K562 (cell line): ENCODE data around the gene CELSR2. TPM values are rescaled to one million over a fixed set of nuclear protein-coding genes. Genes with fewer than 3 reads are reported as not detected.

ENCODE experiments used
- ADNP ChIP-seq: fragments of 200-800 bp; sonication (Bioruptor generic); IDR thresholded peaks from 2 replicates; pipeline ENCODE4 v1.6.1; 2016; ENCODE audit warnings: missing genetic modification characterization, missing compliant biosample characterization
- BACH1 ChIP-seq: fragments of 200-800 bp; sonication (Bioruptor generic); IDR thresholded peaks from 2 replicates; pipeline ENCODE4 v1.6.1; 2016; ENCODE audit warnings: missing genetic modification characterization, missing compliant biosample characterization
- BDP1 ChIP-seq: IDR thresholded peaks from 3 replicates; pipeline ENCODE4 v1.6.1; 2011; ENCODE audit not compliant: insufficient read length, insufficient read depth
- BRCA1 ChIP-seq, 2 experiments: fragments of 450-650 bp in 1 of 2; sonication (generic) in 1 of 2; formaldehyde crosslinking in 1 of 2; IDR thresholded peaks; 2 replicates each; pipeline versions ENCODE4 v1.5.0 to v1.6.1; 2017 to 2020; ENCODE audit warnings: mild to moderate bottlenecking in 1 of 2, missing genetic modification reagents in 1 of 2
- CHD1 ChIP-seq: fragments of 200-600 bp; sonication (generic); IDR thresholded peaks from one replicate; pipeline ENCODE4 v1.6.1; 2012; ENCODE audit warnings: mild to moderate bottlenecking, moderate library complexity, low read length, inconsistent platforms
- FOXK1 ChIP-seq: sonication (generic); formaldehyde crosslinking; IDR thresholded peaks from 2 replicates; pipeline ENCODE4 v1.8.0; 2022; ENCODE audit warnings: missing genetic modification reagents, mild to moderate bottlenecking, borderline replicate concordance
- HES1 ChIP-seq: fragments of 450-650 bp; IDR thresholded peaks from 2 replicates; pipeline ENCODE4 v1.6.1; 2016; ENCODE audit warnings: low read depth, mild to moderate bottlenecking, moderate library complexity
- MGA ChIP-seq: fragments of 450-650 bp; IDR thresholded peaks from 2 replicates; pipeline ENCODE4 v1.6.1; 2016; ENCODE audit warnings: mild to moderate bottlenecking, moderate library complexity
- PPARD ChIP-seq: fragments of 250-450 bp; sonication (Bioruptor Pico); IDR thresholded peaks from 2 replicates; pipeline ENCODE4 v1.8.0; 2022; ENCODE audit warnings: inconsistent platforms, mild to moderate bottlenecking, moderate library complexity
- YBX1 ChIP-seq: fragments of 450-650 bp; IDR thresholded peaks from 2 replicates; pipeline ENCODE4 v1.7.1; 2016; ENCODE audit warnings: mild to moderate bottlenecking
- ZFX ChIP-seq: sonication (generic); formaldehyde crosslinking; IDR thresholded peaks from 2 replicates; pipeline ENCODE4 v1.8.0; 2022; ENCODE audit warnings: mild to moderate bottlenecking, missing genetic modification reagents, moderate library complexity
- ZNF398 ChIP-seq: fragments of 250-450 bp; sonication (Bioruptor Pico); IDR thresholded peaks from 2 replicates; pipeline ENCODE4 v1.8.0; 2021; ENCODE audit warnings: moderate library complexity, mild to moderate bottlenecking, inconsistent platforms
- ZNF764 ChIP-seq: fragments of 250-450 bp; sonication (Bioruptor Pico); IDR thresholded peaks from 2 replicates; pipeline ENCODE4 v1.4.0; 2020; ENCODE audit warnings: low read depth, mild to moderate bottlenecking, moderate library complexity
- polyA plus RNA-seq, 8 experiments: library from polyadenylated mRNA; depleted of rRNA in 4 of 8; stranded (reverse) in 5 of 8; unstranded in 3 of 8; fragments of >200 nt; fragmentation: Nextera tagmentation in 2 of 8; fragmentation: Illumina TruSeq in 1 of 8; extraction: Ambion mirVana in 2 of 8; extraction: Trizol in 1 of 8; gene quantifications; 2 replicates each; pipeline versions ENCODE4 v1.2.1 to v1.2.3, GENCODE V29; 2011 to 2014; ENCODE audit warnings: inconsistent platforms in 1 of 8, missing spikeins in 1 of 8
- total RNA-seq, 7 experiments: library from RNA; depleted of rRNA in 6 of 7; stranded (reverse); fragments of >200 nt in 6 of 7; fragmentation: Illumina TruSeq in 2 of 7; extraction: Trizol in 2 of 7; gene quantifications; 2 replicates each; pipeline versions ENCODE4 v1.2.1 to v1.2.3, GENCODE V29; 2011 to 2021; ENCODE audit warnings: low replicate concordance in 1 of 7

The CELSR2 gene
- total and polyA plus RNA-seq, 9 of the 15 experiments (the other 6 are each of a cell fraction or from before 2014, with no cell fraction given) = 0.31 to 21.9 (median 4.2) TPM

- TF ChIP-seq BDP1 (no peak), MGA (0 out of 2 replicates have a peak, but pooled peaks have one; percentile 20), ZNF398 (no peak), HES1 (peak; percentile 93), ZFX (0 out of 2 replicates have a peak, but pooled peaks have one; percentile 36), BACH1 (peak; percentile 65; the same call in 1 of the 2 replicates), BRCA1 (IDR thresholded peaks at IDR 0.05) (no peak), BRCA1 (CRISPR knock-in tag; IDR thresholded peaks at IDR 0.05) (no peak), CHD1 (peak; percentile 16), PPARD (CRISPR knock-in tag) (no peak), ZNF764 (no peak), FOXK1 (CRISPR knock-in tag) (no peak), ADNP (tag) (no peak), YBX1 (no peak)
Observed at GRCh38 chr1:109214695-109215623, 34.4 kb upstream of the CELSR2 start (continued).
